Measurements from ENCODE around the gene PKNOX2.

Gene PKNOX2

DNA sequence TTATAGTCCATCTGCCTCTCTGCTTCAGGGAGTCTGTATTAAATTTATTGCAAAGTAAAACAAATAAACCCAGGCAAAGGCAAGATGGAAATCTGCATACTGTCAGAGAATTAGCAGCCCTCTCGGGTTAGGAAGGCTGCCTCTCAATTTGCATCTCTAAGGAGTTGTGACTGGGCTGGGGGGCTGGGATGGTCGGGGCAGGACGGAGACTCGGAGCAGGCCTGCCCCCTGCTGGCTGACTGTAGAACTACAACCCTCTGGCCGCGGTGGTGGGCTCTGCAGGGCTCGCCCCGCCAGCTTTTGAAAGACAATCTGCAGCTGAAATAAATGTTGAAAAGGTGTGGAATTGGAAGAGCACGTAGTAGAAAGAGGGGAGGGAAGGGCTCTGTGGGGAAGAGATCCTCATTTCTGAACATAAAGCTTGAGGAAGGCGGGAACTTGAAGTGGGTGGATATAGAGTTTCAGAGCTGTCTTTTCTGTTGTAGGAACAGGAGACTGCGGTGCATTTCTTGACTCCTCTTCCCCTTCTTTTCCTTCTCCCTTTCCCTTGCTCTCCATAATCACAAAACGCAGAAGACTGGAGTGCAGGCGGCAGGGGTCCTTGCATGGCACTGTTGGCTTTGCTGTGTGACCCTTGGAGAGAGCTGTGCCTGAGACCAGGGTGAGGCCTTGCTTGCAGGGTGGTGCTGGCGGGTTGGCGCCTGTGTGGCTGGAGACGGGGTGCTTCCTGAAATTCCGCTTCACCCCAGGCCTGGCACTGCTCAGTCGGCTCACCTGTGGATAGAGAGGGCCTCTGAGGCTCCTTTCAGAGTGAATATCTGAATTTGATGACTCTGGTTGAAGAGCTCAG lies 22.6 kb upstream of the PKNOX2 start:
- H3K9me3 Mint-ChIP-seq = no peaks in the 10 kb centered on the region
- H3K27me3 Mint-ChIP-seq = peaks cover 51% of the 10 kb centered on the region
- H3K4me3 Mint-ChIP-seq = no peak overlapping the region
- peak; percentile 82 for ATAC-seq
- no peaks in the 10 kb centered on the region for H3K36me3 Mint-ChIP-seq
- no peak overlapping the region for H3K27ac Mint-ChIP-seq
- H3K4me1 Mint-ChIP-seq = peaks cover 7% of the 10 kb centered on the region

DNA sequence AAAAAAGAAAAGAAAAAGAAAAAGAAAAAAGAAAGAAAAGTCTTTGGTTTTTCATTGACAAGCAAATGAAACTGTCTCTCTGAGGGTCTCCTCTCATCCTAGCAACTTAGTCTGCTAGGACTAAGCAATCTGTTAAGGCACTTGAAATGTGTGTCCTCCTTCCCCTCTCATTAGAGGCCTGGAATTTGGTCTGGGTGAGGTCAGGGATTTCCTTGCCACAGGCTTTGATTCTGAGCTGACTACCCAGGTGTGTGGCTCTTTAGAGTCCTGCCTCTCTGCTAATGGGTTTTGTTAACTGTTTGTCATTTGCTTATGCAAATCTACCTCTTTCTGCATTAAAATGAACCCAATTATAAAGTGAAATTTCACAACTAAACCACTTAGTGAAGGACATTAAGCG lies 18.3 kb upstream of the PKNOX2 start:
- Mint-ChIP-seq H3K27me3 (peaks cover 22% of the 10 kb centered on the region), H3K36me3 (no peaks in the 10 kb centered on the region), H3K9me3 (no peaks in the 10 kb centered on the region), H3K27ac (no peak overlapping the region), H3K4me1 (peaks cover 7% of the 10 kb centered on the region), H3K4me3 (no peak overlapping the region)
- ATAC-seq = no peak

- Mint-ChIP-seq H3K4me3 (no peak overlapping the region), H3K27me3 (peaks cover 12% of the 10 kb centered on the region), H3K36me3 (no peaks in the 10 kb centered on the region), H3K4me1 (no peaks in the 10 kb centered on the region), H3K9me3 (no peaks in the 10 kb centered on the region), H3K27ac (no peak overlapping the region)
- no peak for ATAC-seq
Observed at GRCh38 chr11:125147280-125147679, 17.3 kb upstream of the PKNOX2 start.

GRCh38 chr11:125148011-125148410 lies 16.5 kb upstream of the PKNOX2 start:
- H3K4me1 Mint-ChIP-seq = no peaks in the 10 kb centered on the region
- H3K36me3 Mint-ChIP-seq = no peaks in the 10 kb centered on the region
- H3K4me3 Mint-ChIP-seq = no peak overlapping the region
- H3K27ac Mint-ChIP-seq = no peak overlapping the region
- no peak for ATAC-seq
- H3K27me3 Mint-ChIP-seq = peaks cover 13% of the 10 kb centered on the region
- no peaks in the 10 kb centered on the region for H3K9me3 Mint-ChIP-seq

- H3K27ac Mint-ChIP-seq = no peak overlapping the region
- H3K36me3 Mint-ChIP-seq = no peaks in the 10 kb centered on the region
- H3K27me3 Mint-ChIP-seq = peaks cover 20% of the 10 kb centered on the region
- H3K4me1 Mint-ChIP-seq = no peaks in the 10 kb centered on the region
- H3K9me3 Mint-ChIP-seq = no peaks in the 10 kb centered on the region
- H3K4me3 Mint-ChIP-seq = no peak overlapping the region
- ATAC-seq = no peak
Observed at GRCh38 chr11:125148743-125149142, 15.8 kb upstream of the PKNOX2 start.

DNA sequence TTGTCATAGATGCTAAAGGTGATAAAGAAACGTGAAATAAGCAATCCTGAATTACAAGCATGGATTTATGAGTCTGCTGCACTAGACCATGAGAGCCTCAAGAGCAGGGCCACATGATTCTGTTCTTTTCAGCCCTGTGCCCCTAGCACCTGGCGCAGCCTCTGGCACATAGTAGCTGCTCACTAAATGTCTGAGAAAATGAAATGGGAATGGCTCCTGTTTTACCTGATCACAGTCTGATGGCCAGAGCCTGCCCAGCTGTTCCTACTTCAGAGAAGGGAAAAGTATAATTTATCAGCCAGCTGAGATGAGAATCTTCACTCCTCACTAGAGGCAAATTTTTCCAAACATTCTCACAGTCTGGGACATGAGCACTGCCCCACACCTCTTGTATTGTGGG lies 10.7 kb upstream of the PKNOX2 start:
- Mint-ChIP-seq H3K4me1 (no peaks in the 10 kb centered on the region), H3K36me3 (no peaks in the 10 kb centered on the region), H3K27ac (no peak overlapping the region), H3K27me3 (peaks cover 57% of the 10 kb centered on the region), H3K9me3 (no peaks in the 10 kb centered on the region), H3K4me3 (no peak overlapping the region)
- ATAC-seq = no peak

DNA sequence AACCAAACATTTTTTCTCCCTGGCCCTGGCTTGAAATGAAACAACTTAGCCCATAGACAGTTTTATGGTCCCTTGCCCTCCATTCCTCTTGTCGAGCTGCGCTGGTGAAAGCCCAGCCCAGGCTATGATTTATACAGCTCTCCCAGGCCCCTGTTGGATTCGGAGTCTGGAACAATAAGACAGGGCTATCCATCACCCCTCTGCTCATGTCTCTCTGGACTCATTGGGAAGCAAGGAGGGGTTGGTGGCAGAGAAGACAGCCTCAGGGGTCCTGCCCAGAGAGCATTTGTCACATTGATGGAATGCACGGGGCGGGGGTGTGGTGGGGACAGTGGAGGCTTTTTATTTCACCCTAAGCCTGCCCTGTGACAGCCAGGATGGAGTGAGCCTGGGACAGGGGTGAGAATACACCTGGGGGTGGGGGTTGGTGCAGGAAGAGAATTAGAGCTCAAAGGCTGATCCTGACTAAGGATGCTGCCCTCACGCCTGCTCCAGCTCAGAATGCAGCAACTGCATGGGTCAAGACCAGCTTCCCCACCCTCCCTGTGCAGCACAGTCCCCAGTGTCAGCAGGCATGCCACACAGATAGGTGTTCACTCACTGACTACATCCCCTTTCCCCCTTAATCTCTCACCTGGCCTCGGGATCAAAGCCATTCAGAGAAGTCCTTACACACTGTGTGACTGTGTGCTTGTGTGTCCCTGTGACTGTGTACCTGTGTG lies 10.0 kb upstream of the PKNOX2 start:
- H3K27ac Mint-ChIP-seq = no peak overlapping the region
- ATAC-seq = no peak
- H3K9me3 Mint-ChIP-seq = no peaks in the 10 kb centered on the region
- no peak overlapping the region for H3K4me3 Mint-ChIP-seq
- H3K27me3 Mint-ChIP-seq = peaks cover 57% of the 10 kb centered on the region
- no peaks in the 10 kb centered on the region for H3K4me1 Mint-ChIP-seq
- H3K36me3 Mint-ChIP-seq = no peaks in the 10 kb centered on the region

DNA sequence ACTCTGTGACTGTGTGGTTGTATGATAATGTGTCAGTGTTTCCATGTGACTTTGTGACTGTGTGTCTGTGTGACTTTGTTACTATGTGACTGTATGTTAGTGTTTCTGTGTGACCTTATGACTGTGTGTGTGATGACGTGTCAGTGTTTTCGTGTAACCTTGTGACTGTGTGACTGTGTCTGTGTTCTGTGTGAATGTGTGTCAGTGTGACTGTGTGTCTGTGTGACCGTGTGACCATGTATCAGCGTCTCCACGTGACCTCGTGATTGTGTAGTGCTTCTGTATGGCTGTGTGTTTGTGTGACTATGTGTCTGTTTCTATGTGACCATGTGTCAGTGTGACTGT lies 9.5 kb upstream of the PKNOX2 start:
- Mint-ChIP-seq H3K9me3 (no peaks in the 10 kb centered on the region), H3K4me1 (no peaks in the 10 kb centered on the region), H3K27me3 (peaks cover 59% of the 10 kb centered on the region), H3K36me3 (no peaks in the 10 kb centered on the region), H3K27ac (no peak overlapping the region), H3K4me3 (no peak overlapping the region)
- ATAC-seq = no peak

- Mint-ChIP-seq H3K36me3 (no peaks in the 10 kb centered on the region), H3K4me1 (no peaks in the 10 kb centered on the region), H3K27me3 (peaks cover 66% of the 10 kb centered on the region), H3K4me3 (no peak overlapping the region), H3K27ac (no peak overlapping the region), H3K9me3 (no peaks in the 10 kb centered on the region)
- ATAC-seq = no peak
Observed at GRCh38 chr11:125155767-125156166, 8.8 kb upstream of the PKNOX2 start.

- no peak overlapping the region for H3K4me3 Mint-ChIP-seq
- no peaks in the 10 kb centered on the region for H3K9me3 Mint-ChIP-seq
- ATAC-seq = no peak
- H3K4me1 Mint-ChIP-seq = no peaks in the 10 kb centered on the region
- no peaks in the 10 kb centered on the region for H3K36me3 Mint-ChIP-seq
- peaks cover 74% of the 10 kb centered on the region for H3K27me3 Mint-ChIP-seq
- H3K27ac Mint-ChIP-seq = no peak overlapping the region
Observed at GRCh38 chr11:125156346-125157117, 8.0 kb upstream of the PKNOX2 start.

DNA sequence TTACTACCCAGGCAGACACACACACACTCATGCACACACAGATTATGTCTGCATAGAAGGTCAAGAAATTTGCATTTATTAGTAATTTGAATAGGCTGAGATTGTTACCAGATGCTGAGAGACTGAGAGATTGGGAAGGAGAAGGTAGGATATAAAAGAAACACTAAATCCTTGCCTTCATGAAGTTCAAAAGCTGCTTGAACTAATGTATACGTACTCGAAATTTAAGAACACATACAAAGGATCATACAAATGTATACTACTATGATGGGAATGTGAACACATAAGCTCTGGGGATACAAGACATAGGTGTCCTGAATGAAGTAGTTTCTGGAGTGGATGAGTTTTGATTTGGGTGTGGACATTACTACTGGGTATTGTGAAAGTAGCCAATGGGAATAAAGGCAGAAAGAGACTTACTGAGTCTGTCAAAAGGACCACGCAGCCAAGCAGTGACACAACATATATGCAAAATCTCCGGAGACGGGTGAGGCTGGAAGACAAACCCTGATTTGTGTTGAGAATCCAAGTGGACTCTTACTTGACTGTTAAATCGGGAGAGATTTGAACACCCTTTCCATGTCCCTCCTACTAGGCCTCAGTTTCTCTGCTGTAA lies 7.3 kb upstream of the PKNOX2 start:
- Mint-ChIP-seq H3K27ac (no peak overlapping the region), H3K27me3 (peaks cover 78% of the 10 kb centered on the region), H3K4me1 (no peaks in the 10 kb centered on the region), H3K4me3 (no peak overlapping the region), H3K36me3 (no peaks in the 10 kb centered on the region), H3K9me3 (no peaks in the 10 kb centered on the region)
- no peak for ATAC-seq

- H3K4me3 Mint-ChIP-seq = no peak overlapping the region
- no peak for ATAC-seq
- peaks cover 83% of the 10 kb centered on the region for H3K27me3 Mint-ChIP-seq
- no peaks in the 10 kb centered on the region for H3K36me3 Mint-ChIP-seq
- H3K9me3 Mint-ChIP-seq = no peaks in the 10 kb centered on the region
- no peaks in the 10 kb centered on the region for H3K4me1 Mint-ChIP-seq
- no peak overlapping the region for H3K27ac Mint-ChIP-seq
Observed at GRCh38 chr11:125157953-125158680, 6.4 kb upstream of the PKNOX2 start.

GRCh38 chr11:125162743-125163142 lies 1.8 kb upstream of the PKNOX2 start:
- H3K27ac Mint-ChIP-seq = no peak overlapping the region
- no peak for ATAC-seq
- no peaks in the 10 kb centered on the region for H3K36me3 Mint-ChIP-seq
- peaks cover 21% of the 10 kb centered on the region for H3K4me1 Mint-ChIP-seq
- H3K9me3 Mint-ChIP-seq = no peaks in the 10 kb centered on the region
- H3K27me3 Mint-ChIP-seq = peaks cover 85% of the 10 kb centered on the region
- H3K4me3 Mint-ChIP-seq = no peak overlapping the region

GRCh38 chr11:125163431-125164063 lies 1.0 kb upstream of the PKNOX2 start:
- no peak overlapping the region for H3K4me3 Mint-ChIP-seq
- H3K27ac Mint-ChIP-seq = no peak overlapping the region
- H3K27me3 Mint-ChIP-seq = peaks cover 85% of the 10 kb centered on the region
- H3K9me3 Mint-ChIP-seq = no peaks in the 10 kb centered on the region
- peaks cover 21% of the 10 kb centered on the region for H3K4me1 Mint-ChIP-seq
- no peak for ATAC-seq
- H3K36me3 Mint-ChIP-seq = no peaks in the 10 kb centered on the region

Measured in stimulated activated memory B cell treated with anti-CD40 and anti-IgM and Interleukin-4, amounts not matched to agents 10 μg/mL and 1 μg/mL and 100 μg/mL, for 72 hours (primary cell).